ENCODE results near the gene AGER. TPM values are rescaled to one million over a fixed set of nuclear protein-coding genes. Genes with fewer than 3 reads are reported as not detected.

Gene AGER
- total RNA-seq, 1 donor from 2014 or later, result 9.9 TPM

DNA sequence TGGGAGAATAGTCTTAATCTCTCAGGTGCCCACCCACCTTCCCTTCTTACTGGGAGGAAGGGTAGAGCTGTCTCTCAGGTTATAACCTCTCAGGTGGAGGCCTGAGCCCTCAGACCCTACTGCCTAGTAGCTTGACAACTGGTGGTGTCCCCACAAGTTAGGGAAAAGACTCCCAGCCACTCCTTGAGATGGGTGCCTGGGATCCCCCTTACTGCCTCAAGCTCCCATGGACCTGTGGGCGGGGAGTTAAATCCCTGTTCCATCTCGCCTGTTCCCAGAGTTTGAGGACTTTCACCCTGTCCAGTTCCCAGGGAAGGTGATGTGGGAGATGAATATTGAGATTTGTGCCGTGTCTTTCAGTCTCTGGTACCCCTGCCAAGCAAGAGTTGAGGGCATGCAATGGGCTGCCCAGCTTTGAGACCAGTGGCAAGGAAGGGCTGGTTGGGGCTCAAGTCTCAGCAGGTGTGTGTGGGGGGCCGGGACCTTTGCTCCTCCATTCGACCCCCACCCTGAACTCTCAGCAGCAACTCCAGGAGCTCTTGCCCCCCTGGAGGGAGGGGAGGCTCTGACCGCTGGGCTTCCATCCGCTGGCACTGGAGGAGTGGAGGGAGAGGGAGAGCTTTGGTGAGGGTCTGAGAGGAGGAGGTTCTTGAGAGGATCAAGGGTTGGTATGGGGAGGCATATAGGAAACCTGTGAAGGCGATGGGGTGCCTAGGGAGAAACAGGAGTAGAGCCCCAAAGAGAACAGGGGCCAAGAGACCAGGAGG, 7.0 kb upstream of the AGER start:
- Histone ChIP-seq H3K4me3 (ENCODE audit: insufficient read depth, low read depth, low read length) (peak overlapping the region; percentile 66), H3K27ac (ENCODE audit: low read depth, low read length) (peak overlapping the region; percentile 82), H3K4me2 (ENCODE audit: low read length) (peak overlapping the region; percentile 44), H2AFZ (ENCODE audit: low read depth, low read length) (no peak overlapping the region), H3K36me3 (ENCODE audit: insufficient read depth, low read length) (peaks cover 8% of the 10 kb centered on the region), H4K20me1 (ENCODE audit: insufficient read depth, low read length) (no peaks in the 10 kb centered on the region), H3K9ac (ENCODE audit: low read length) (peak overlapping the region; percentile 93), H3K27me3 (ENCODE audit: insufficient read depth, low read length) (no peaks in the 10 kb centered on the region), H3K79me2 (ENCODE audit: insufficient read depth, low read length) (peaks cover 38% of the 10 kb centered on the region), H3K4me1 (ENCODE audit: insufficient read depth, low read length) (peaks cover 29% of the 10 kb centered on the region), H3K9me3 (ENCODE audit: insufficient read depth, low read depth, low read length) (no peaks in the 10 kb centered on the region)
- FAIRE-seq (no peak), DNase-seq (ENCODE audit: low read depth) (no peak)
- Mint-ChIP-seq H3K27me3 (ENCODE audit: low read depth, unreplicated experiment) (no peaks in the 10 kb centered on the region), H3K9me3 (ENCODE audit: unreplicated experiment) (no peaks in the 10 kb centered on the region), H3K4me3 (ENCODE audit: unreplicated experiment) (peak overlapping the region; percentile 23), H3K4me1 (ENCODE audit: low read depth, unreplicated experiment) (peaks cover 35% of the 10 kb centered on the region), H3K27ac (ENCODE audit: unreplicated experiment) (peak overlapping the region; percentile 63), H3K36me3 (ENCODE audit: low read depth, unreplicated experiment) (peaks cover 13% of the 10 kb centered on the region)
- no peak for TF ChIP-seq EZH2 (IDR thresholded peaks at IDR 0.05; ENCODE audit: insufficient read depth, low read length)

DNA sequence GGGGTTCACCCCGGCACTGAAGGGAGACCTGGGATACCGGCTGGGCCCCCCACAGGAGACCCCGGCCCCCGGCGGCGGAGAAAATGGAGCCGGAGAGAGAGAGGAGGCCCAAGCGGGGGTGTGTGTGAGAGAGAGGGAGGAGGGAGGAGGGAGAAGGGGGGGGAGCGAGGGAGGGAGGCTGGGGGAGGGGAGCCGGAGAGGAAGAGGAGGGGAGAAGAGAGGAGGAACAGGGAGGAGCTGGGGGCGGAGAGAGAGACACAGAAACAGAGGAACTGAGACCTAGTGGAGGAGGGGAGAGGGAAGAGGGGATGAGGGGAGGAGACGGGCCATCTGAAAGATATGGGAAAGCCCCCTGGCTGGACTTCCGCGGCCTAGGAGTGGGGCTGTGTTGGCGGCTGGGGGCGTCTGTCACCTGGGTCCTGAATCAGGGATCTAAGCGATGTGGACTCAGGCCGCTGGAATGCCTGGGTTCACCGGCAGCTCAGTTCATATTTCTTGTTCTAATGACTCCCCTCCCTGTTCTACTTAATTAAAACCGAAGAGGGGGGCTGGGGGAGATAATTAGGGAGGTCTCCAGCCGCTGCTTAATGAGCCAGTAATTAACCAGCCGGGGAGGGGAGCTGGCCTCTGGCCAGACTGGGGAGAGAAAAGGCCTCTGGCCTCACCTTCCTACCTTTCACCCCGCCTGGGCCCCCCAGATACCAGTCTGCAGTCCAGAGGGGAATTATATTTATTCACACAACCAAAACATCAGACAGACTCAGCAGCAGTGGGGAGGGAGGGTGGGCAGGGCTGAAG, 6.2 kb upstream of the AGER start, which contains the start of gene PBX2:
Gene PBX2, minus strand, starts transcription at position 149 of the 798 bp plus-strand sequence. CDS start 287 bp downstream, outside the sequence.
- Histone ChIP-seq H3K79me2 (ENCODE audit: insufficient read depth, low read length) (peaks cover 38% of the 10 kb centered on the region), H3K27me3 (ENCODE audit: insufficient read depth, low read length) (no peaks in the 10 kb centered on the region), H3K4me2 (ENCODE audit: low read length) (peak within 1 kb of the TSS; percentile 100), H2AFZ (ENCODE audit: low read depth, low read length) (peak within 1 kb of the TSS; percentile 83), H3K9me3 (ENCODE audit: insufficient read depth, low read depth, low read length) (no peaks in the 10 kb centered on the region), H4K20me1 (ENCODE audit: insufficient read depth, low read length) (no peaks in the 10 kb centered on the region), H3K27ac (ENCODE audit: low read depth, low read length) (peak within 1 kb of the TSS; percentile 82), H3K4me3 (ENCODE audit: insufficient read depth, low read depth, low read length) (peak within 1 kb of the TSS; percentile 74), H3K4me1 (ENCODE audit: insufficient read depth, low read length) (peaks cover 32% of the 10 kb centered on the region), H3K9ac (ENCODE audit: low read length) (peak within 1 kb of the TSS; percentile 93), H3K36me3 (ENCODE audit: insufficient read depth, low read length) (peaks cover 8% of the 10 kb centered on the region)
- no peak for FAIRE-seq
- peaks cover 18% of the 10 kb centered on the region for H3K36me3 Mint-ChIP-seq (ENCODE audit: low read depth, unreplicated experiment)
- H3K4me1 Mint-ChIP-seq (ENCODE audit: low read depth, unreplicated experiment), result peaks cover 42% of the 10 kb centered on the region
- peak; percentile 84 for DNase-seq (ENCODE audit: low read depth)
- H3K27ac Mint-ChIP-seq (ENCODE audit: unreplicated experiment), result peak within 1 kb of the TSS; percentile 95
- no peaks in the 10 kb centered on the region for H3K27me3 Mint-ChIP-seq (ENCODE audit: low read depth, unreplicated experiment)
- H3K9me3 Mint-ChIP-seq (ENCODE audit: unreplicated experiment), result no peaks in the 10 kb centered on the region
- peak within 1 kb of the TSS; percentile 95 for H3K4me3 Mint-ChIP-seq (ENCODE audit: unreplicated experiment)
- TF ChIP-seq EZH2 (IDR thresholded peaks at IDR 0.05; ENCODE audit: insufficient read depth, low read length), result no peak
- TF ChIP-seq, protein P1, sequence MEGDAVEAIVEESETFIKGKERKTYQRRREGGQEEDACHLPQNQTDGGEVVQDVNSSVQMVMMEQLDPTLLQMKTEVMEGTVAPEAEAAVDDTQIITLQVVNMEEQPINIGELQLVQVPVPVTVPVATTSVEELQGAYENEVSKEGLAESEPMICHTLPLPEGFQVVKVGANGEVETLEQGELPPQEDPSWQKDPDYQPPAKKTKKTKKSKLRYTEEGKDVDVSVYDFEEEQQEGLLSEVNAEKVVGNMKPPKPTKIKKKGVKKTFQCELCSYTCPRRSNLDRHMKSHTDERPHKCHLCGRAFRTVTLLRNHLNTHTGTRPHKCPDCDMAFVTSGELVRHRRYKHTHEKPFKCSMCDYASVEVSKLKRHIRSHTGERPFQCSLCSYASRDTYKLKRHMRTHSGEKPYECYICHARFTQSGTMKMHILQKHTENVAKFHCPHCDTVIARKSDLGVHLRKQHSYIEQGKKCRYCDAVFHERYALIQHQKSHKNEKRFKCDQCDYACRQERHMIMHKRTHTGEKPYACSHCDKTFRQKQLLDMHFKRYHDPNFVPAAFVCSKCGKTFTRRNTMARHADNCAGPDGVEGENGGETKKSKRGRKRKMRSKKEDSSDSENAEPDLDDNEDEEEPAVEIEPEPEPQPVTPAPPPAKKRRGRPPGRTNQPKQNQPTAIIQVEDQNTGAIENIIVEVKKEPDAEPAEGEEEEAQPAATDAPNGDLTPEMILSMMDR (IDR thresholded peaks at IDR 0.05; ENCODE audit: insufficient read depth, low read depth, low read length), result no peak

DNA sequence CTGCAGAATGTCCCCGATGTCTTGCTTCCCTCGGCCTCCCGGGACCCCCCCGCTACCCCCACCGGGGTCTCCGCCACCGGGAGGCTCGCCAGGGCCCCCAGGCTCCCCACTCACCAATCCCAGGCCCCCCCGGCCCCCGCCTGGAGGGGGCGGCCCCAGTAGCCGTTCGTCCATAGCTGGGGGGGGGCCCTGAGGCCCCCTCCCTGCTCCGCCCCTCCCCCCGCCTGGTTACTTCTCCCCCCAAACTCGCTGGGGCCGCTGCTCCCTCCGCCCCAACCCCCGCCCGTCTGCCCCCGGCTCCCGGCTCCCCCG, 5.6 kb upstream of the AGER start:
- Histone ChIP-seq H3K4me2 (ENCODE audit: low read length) (peak overlapping the region; percentile 100), H3K36me3 (ENCODE audit: insufficient read depth, low read length) (peaks cover 8% of the 10 kb centered on the region), H3K9me3 (ENCODE audit: insufficient read depth, low read depth, low read length) (no peaks in the 10 kb centered on the region), H2AFZ (ENCODE audit: low read depth, low read length) (no peak overlapping the region), H3K79me2 (ENCODE audit: insufficient read depth, low read length) (peaks cover 38% of the 10 kb centered on the region), H3K27ac (ENCODE audit: low read depth, low read length) (peak overlapping the region; percentile 72), H3K9ac (ENCODE audit: low read length) (peak overlapping the region; percentile 93), H3K4me3 (ENCODE audit: insufficient read depth, low read depth, low read length) (peak overlapping the region; percentile 74), H4K20me1 (ENCODE audit: insufficient read depth, low read length) (no peaks in the 10 kb centered on the region), H3K27me3 (ENCODE audit: insufficient read depth, low read length) (no peaks in the 10 kb centered on the region), H3K4me1 (ENCODE audit: insufficient read depth, low read length) (peaks cover 27% of the 10 kb centered on the region)
- Mint-ChIP-seq H3K9me3 (ENCODE audit: unreplicated experiment) (no peaks in the 10 kb centered on the region), H3K27ac (ENCODE audit: unreplicated experiment) (peak overlapping the region; percentile 95), H3K4me1 (ENCODE audit: low read depth, unreplicated experiment) (peaks cover 40% of the 10 kb centered on the region), H3K4me3 (ENCODE audit: unreplicated experiment) (peak overlapping the region; percentile 95), H3K36me3 (ENCODE audit: low read depth, unreplicated experiment) (peaks cover 18% of the 10 kb centered on the region), H3K27me3 (ENCODE audit: low read depth, unreplicated experiment) (no peaks in the 10 kb centered on the region)
- FAIRE-seq (no peak), DNase-seq (ENCODE audit: low read depth) (no peak)
- TF ChIP-seq, protein P1 (IDR thresholded peaks at IDR 0.05; ENCODE audit: insufficient read depth, low read depth, low read length), result no peak
- no peak for TF ChIP-seq EZH2 (IDR thresholded peaks at IDR 0.05; ENCODE audit: insufficient read depth, low read length)

Measured in astrocyte (in vitro differentiated cells and primary cell).